ENCODE results near the gene ZBTB7C. TPM values are rescaled to one million over a fixed set of nuclear protein-coding genes. Genes with fewer than 3 reads are reported as not detected.

The ZBTB7C gene
- total RNA-seq, 1 experiment from 2014 or later = 0.17 TPM

GRCh38 chr18:48263914-48264902 is 145.0 kb downstream of the ZBTB7C start:
- DNase-seq (ENCODE audit: low read depth) = peak; percentile 44

GRCh38 chr18:48263192-48263853 is 145.9 kb downstream of the ZBTB7C start:
- no peak for DNase-seq (ENCODE audit: low read depth)

DNA sequence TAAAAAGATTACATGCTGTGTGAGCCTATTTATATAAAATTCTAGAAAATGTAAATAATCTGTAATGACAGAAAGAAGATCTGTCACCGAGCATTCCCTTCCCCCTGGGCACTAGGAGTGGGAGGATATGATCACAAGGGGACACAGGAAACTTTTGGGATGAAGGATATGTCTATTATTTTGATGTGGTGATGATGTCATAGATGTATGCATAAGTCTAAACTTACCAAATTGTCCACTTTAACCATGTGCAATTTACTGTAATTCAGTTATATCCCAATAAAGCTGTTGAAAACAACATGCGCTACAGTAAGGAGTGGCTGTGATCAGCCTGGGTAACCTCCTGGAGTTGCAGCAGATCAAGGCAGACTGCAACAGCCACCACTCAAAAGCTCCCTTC is 148.9 kb downstream of the ZBTB7C start:
- DNase-seq (ENCODE audit: low read depth) = no peak

- DNase-seq (ENCODE audit: low read depth) = no peak
These were observed 152.3 kb downstream of the ZBTB7C start for GRCh38 chr18:48256848-48257247.

GRCh38 chr18:48254077-48254602 is 155.0 kb downstream of the ZBTB7C start:
- DNase-seq (ENCODE audit: low read depth) = no peak

DNA sequence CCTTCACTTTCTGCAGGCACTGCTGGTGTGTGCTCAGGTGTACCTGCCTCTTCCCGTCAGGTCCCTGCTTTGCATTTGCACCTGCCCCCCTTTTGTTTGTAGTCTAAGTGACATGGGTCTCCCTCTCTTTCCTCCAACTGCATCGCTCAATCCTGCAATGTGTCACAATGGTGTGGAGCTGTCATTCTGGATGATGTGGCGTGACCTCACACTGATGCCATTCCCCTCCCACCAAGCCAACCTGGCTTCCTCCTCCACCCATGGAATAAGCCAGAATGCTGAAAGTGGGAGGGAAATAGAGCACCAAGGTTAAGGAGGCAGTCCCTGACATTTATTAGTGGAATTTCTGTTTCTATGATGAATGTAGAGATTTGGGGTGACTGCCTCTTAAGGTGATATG is 156.7 kb downstream of the ZBTB7C start:
- DNase-seq (ENCODE audit: low read depth) = no peak

- DNase-seq (ENCODE audit: low read depth) = no peak
These were observed 158.3 kb downstream of the ZBTB7C start for GRCh38 chr18:48250918-48251317.

- no peak for DNase-seq (ENCODE audit: low read depth)
These were observed 158.7 kb downstream of the ZBTB7C start for GRCh38 chr18:48250362-48250907.

- DNase-seq (ENCODE audit: low read depth) = no peak
These were observed 159.3 kb downstream of the ZBTB7C start for GRCh38 chr18:48249854-48250253.

DNA sequence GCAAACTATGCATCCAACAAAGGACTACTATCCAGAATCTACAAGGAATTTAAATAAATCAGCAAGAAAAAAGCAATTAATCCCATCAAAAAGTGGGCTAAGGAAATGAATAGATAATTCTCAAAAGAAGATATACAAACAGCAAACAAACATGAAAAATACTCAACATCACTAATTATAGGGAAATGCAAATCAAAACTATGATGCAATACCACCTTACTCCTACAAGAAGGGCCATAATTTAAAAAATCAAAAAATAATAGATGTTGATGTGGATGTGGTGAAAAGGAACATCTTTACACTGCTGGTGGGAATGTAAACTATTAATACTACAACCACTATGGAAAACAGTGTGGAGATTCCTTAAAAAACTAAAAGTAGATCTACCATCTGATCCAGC is 164.7 kb downstream of the ZBTB7C start:
- DNase-seq (ENCODE audit: low read depth) = no peak

- no peak for DNase-seq (ENCODE audit: low read depth)
These were observed 170.5 kb downstream of the ZBTB7C start for GRCh38 chr18:48238636-48239035.

DNA sequence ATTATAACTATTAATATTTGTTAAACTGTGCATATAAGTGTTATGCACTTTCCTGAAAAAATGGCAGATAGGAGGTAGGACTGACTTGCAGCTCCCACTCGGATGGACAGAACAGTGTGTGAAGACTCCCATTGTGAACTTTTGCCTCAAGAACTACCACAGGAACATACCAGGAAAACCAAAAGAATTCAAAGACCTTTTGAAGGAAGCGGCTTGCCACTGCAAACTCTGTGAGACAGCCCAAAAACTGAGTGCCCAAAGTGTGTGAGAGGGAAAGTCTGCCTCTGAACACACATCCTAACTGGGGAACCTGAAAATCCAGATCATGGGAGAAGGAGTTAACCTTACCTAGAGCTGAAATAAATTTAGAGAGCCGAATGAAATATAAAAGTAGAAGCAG is 171.0 kb downstream of the ZBTB7C start:
- DNase-seq (ENCODE audit: low read depth) = peak; percentile 8

GRCh38 chr18:48236822-48237221 is 172.4 kb downstream of the ZBTB7C start:
- DNase-seq (ENCODE audit: low read depth) = no peak

DNA sequence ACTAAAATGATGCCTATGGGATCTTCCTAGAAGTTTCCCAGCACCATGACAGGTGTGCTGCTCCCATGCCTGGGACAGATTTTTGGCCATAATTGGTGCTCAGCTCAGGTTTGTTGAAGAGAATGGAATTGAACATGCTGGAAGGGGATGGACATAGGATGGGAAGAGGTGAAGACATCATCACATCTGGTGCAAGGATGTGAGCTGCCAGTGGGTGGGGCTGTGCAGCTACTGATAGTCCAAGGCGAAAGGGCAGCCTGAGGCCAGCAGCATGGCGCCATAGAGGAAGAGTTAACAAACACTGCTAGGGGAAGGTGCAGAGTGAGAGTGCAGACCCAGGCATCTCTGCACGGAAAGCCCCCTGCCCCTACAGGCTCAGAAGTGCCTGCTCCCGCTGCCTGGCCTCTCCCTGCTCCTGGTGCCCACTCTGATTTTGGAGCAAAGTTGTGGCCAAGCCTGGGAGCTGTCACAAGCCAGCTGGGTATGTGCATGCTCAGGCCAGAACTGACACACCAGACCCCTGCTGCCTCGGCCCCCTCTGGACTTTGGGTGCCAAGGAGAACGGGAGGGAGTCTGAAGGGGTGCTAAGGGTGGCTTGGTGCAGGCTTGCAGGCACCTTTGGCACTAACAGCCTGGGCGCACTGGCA is 178.6 kb downstream of the ZBTB7C start:
- DNase-seq (ENCODE audit: low read depth) = peak; percentile 56

DNA sequence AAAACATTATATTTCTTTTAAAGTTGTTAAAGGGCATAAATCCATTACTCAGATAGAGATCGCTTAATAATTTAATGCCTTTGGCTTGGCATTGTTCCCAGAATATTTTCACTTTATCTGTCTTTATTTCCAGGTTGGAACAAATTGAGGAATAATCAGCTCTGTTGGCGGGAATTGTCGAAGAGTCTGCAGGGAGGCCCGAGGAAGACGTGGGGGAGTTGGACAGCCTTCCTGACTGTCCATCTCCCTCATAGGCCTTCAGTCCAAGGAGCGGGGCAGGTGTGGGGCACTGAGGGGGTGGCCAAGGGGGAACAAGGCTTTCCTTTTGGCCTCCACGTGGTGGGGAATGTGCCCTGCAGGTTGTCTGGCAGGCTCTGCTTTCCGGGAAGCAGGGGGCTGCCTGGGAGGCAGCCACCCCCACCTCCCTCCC is 179.6 kb downstream of the ZBTB7C start:
- DNase-seq (ENCODE audit: low read depth) = no peak

DNA sequence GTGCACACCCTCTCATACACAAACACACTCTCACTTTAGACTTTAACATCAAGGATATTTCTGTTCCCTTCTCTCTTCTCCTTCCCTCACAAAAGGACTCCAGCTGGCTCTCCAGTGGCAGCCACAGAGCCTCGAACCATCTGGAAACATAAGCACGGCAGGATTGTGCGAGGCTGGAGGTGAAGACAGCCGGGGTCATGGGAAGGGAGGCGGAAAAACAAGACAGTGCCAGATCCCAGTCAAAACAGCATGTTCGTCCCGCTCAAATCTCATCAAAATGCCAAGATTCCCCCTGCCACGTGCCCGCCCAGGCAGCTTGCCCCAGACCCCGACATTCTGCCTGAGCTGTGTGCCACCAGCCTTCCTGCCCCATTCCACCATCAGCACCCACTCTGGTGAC is 180.3 kb downstream of the ZBTB7C start:
- DNase-seq (ENCODE audit: low read depth) = no peak

DNA sequence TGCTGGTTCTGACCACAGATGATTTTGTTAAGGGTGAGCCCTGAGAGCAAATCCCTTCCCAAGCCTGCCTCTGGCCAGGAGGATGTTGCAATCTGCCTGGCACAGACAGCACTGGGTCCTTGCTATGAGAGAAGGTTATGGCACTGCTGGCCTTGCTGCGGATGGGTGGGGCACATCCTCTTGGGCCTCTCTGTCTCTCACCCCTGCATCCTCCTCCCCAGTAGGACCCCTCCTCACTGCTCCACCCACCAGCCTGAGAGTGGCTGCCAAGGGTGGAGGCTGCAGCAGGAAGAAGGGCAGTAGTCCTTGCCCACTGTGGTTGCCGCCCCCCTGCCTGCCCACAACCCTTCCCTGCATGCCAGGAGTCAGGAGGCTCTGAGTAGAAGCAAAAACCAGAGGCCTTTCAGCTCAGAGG is 180.9 kb downstream of the ZBTB7C start:
- no peak for DNase-seq (ENCODE audit: low read depth)

GRCh38 chr18:48227206-48227605 is 182.0 kb downstream of the ZBTB7C start:
- peak; percentile 31 for DNase-seq (ENCODE audit: low read depth)

DNA sequence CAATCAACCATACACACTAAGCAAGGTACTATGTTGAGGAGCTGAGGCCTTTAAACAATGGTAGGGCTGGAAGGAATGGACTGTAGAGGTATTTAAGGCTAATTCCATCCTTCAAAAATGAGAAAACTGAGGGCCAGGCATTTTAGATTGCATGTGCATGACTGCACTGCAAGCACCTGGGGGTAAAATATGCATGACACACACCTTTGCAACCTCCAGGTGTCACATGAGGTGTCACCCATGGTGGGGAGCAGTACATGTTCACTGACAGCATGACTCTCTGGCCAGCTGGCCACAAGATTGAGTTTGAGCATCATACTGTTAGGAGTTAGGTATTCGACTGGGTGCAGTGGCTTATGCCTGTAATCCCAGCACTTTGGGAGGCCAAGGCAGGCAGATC is 182.8 kb downstream of the ZBTB7C start:
- no peak for DNase-seq (ENCODE audit: low read depth)

GRCh38 chr18:48222118-48222517 is 187.1 kb downstream of the ZBTB7C start:
- peak; percentile 58 for DNase-seq (ENCODE audit: low read depth)

DNA sequence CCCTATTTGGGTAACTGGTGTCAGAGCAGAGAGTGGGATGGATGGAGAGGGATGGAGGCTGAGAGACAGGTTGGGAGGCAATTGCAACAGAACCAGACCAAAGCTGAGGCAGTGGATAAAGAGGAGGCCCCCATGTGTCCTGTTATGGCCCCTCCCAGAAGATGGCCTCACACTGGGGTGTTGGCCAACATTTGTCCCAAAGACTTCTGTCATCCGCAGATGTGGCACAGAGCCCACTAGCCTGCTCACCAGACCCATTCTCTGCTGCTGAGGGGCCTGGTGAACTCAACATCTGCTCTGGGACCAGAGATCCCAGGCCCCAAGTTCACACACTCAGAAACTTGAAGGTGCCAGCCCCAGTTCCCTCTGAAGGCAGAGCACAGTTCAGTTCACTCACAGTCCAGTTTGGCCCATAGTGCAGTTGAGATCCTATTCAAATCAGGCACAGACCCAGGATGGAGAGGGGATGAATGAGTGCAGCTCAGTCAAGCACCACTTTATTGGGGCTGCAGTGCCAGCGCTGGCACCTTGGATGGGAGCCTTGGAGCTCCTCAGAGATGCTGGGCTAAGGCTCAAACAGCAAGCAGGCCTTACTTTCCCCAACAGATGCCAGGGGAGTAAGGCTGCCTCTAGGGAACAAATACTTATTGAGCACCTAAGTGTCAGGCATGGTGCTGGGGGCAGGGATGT is 189.2 kb downstream of the ZBTB7C start:
- no peak for DNase-seq (ENCODE audit: low read depth)

Measured in LHCN-M2 (cell line).